Measurements from ENCODE around the gene ACTN4. TPM values are rescaled to one million over a fixed set of nuclear protein-coding genes. Genes with fewer than 3 reads are reported as not detected.

ACTN4 gene
- total RNA-seq, 1 donor from 2014 or later: 975 TPM

- Mint-ChIP-seq H3K4me3 (ENCODE audit: unreplicated experiment) (peak overlapping the region; percentile 53), H3K9me3 (ENCODE audit: unreplicated experiment) (peaks cover 21% of the 10 kb centered on the region), H3K27me3 (ENCODE audit: unreplicated experiment) (peaks cover 18% of the 10 kb centered on the region), H3K4me1 (ENCODE audit: low read depth, unreplicated experiment) (peaks cover 37% of the 10 kb centered on the region), H3K27ac (ENCODE audit: unreplicated experiment) (peak overlapping the region; percentile 41), H3K36me3 (ENCODE audit: unreplicated experiment) (peaks cover 11% of the 10 kb centered on the region)
- no peak for TF ChIP-seq CTCF (IDR thresholded peaks at IDR 0.05; ENCODE audit: partially characterized antibody, unreplicated experiment)
- no peak for DNase-seq
Measured at GRCh38 chr19:38684078-38684861, 36.8 kb downstream of the ACTN4 start.

- Mint-ChIP-seq H3K4me1 (ENCODE audit: low read depth, unreplicated experiment) (peaks cover 30% of the 10 kb centered on the region), H3K9me3 (ENCODE audit: unreplicated experiment) (peaks cover 22% of the 10 kb centered on the region), H3K27me3 (ENCODE audit: unreplicated experiment) (peaks cover 18% of the 10 kb centered on the region), H3K4me3 (ENCODE audit: unreplicated experiment) (peak overlapping the region; percentile 36), H3K27ac (ENCODE audit: unreplicated experiment) (peak overlapping the region; percentile 79), H3K36me3 (ENCODE audit: unreplicated experiment) (peaks cover 11% of the 10 kb centered on the region)
- no peak for TF ChIP-seq CTCF (IDR thresholded peaks at IDR 0.05; ENCODE audit: partially characterized antibody, unreplicated experiment)
- no peak for DNase-seq
Measured at GRCh38 chr19:38684862-38685665, 37.6 kb downstream of the ACTN4 start.

- H3K27ac Mint-ChIP-seq (ENCODE audit: unreplicated experiment): peak overlapping the region; percentile 79
- TF ChIP-seq CTCF (IDR thresholded peaks at IDR 0.05; ENCODE audit: partially characterized antibody, unreplicated experiment): peak; percentile 40
- DNase-seq: no peak
- peaks cover 11% of the 10 kb centered on the region for H3K36me3 Mint-ChIP-seq (ENCODE audit: unreplicated experiment)
- peaks cover 16% of the 10 kb centered on the region for H3K27me3 Mint-ChIP-seq (ENCODE audit: unreplicated experiment)
- peaks cover 21% of the 10 kb centered on the region for H3K9me3 Mint-ChIP-seq (ENCODE audit: unreplicated experiment)
- H3K4me3 Mint-ChIP-seq (ENCODE audit: unreplicated experiment): peak overlapping the region; percentile 63
- peaks cover 32% of the 10 kb centered on the region for H3K4me1 Mint-ChIP-seq (ENCODE audit: low read depth, unreplicated experiment)
Measured at GRCh38 chr19:38685666-38686529, 38.4 kb downstream of the ACTN4 start.

GRCh38 chr19:38686530-38686888 is 39.1 kb downstream of the ACTN4 start:
- H3K27ac Mint-ChIP-seq (ENCODE audit: unreplicated experiment): peak overlapping the region; percentile 79

More at GRCh38 chr19:38686530-38686888, 39.1 kb downstream of the ACTN4 start:
- peaks cover 29% of the 10 kb centered on the region for H3K4me1 Mint-ChIP-seq (ENCODE audit: low read depth, unreplicated experiment)
- H3K36me3 Mint-ChIP-seq (ENCODE audit: unreplicated experiment): peaks cover 7% of the 10 kb centered on the region
- H3K9me3 Mint-ChIP-seq (ENCODE audit: unreplicated experiment): peaks cover 18% of the 10 kb centered on the region
- no peak overlapping the region for H3K4me3 Mint-ChIP-seq (ENCODE audit: unreplicated experiment)
- DNase-seq: no peak
- TF ChIP-seq CTCF (IDR thresholded peaks at IDR 0.05; ENCODE audit: partially characterized antibody, unreplicated experiment): no peak
- H3K27me3 Mint-ChIP-seq (ENCODE audit: unreplicated experiment): peaks cover 14% of the 10 kb centered on the region
